ENCODE measurements around the gene CDCP2. TPM values are rescaled to one million over a fixed set of nuclear protein-coding genes. Genes with fewer than 3 reads are reported as not detected.

CDCP2 gene
- total RNA-seq, 2 experiments from 2014 or later = not detected

GRCh38 chr1:54120018-54120697 lies 32.6 kb downstream of the CDCP2 start:
- no peaks in the 10 kb centered on the region for H3K36me3 Mint-ChIP-seq
- DNase-seq = no peak
- no peak overlapping the region for H3K27ac Mint-ChIP-seq
- H3K4me1 Mint-ChIP-seq = peaks cover 4% of the 10 kb centered on the region
- H3K4me3 Mint-ChIP-seq = no peak overlapping the region
- H3K9me3 Mint-ChIP-seq = no peaks in the 10 kb centered on the region
- no peaks in the 10 kb centered on the region for H3K27me3 Mint-ChIP-seq

- Mint-ChIP-seq H3K4me3 (no peak overlapping the region), H3K9me3 (no peaks in the 10 kb centered on the region), H3K4me1 (peaks cover 4% of the 10 kb centered on the region), H3K36me3 (no peaks in the 10 kb centered on the region), H3K27ac (no peak overlapping the region), H3K27me3 (no peaks in the 10 kb centered on the region)
- DNase-seq = no peak
Observed at GRCh38 chr1:54118704-54119103, 34.1 kb downstream of the CDCP2 start.

- Mint-ChIP-seq H3K4me3 (no peak overlapping the region), H3K9me3 (no peaks in the 10 kb centered on the region), H3K27me3 (no peaks in the 10 kb centered on the region), H3K36me3 (no peaks in the 10 kb centered on the region), H3K27ac (no peak overlapping the region), H3K4me1 (peaks cover 4% of the 10 kb centered on the region)
- no peak for DNase-seq
Observed at GRCh38 chr1:54117815-54118563, 34.8 kb downstream of the CDCP2 start.

- Mint-ChIP-seq H3K27ac (no peak overlapping the region), H3K4me1 (no peaks in the 10 kb centered on the region), H3K36me3 (no peaks in the 10 kb centered on the region), H3K27me3 (no peaks in the 10 kb centered on the region), H3K4me3 (no peak overlapping the region), H3K9me3 (no peaks in the 10 kb centered on the region)
- no peak for DNase-seq
Observed at GRCh38 chr1:54115520-54115919, 37.3 kb downstream of the CDCP2 start.

- no peak overlapping the region for H3K4me3 Mint-ChIP-seq
- H3K9me3 Mint-ChIP-seq = no peaks in the 10 kb centered on the region
- H3K4me1 Mint-ChIP-seq = no peaks in the 10 kb centered on the region
- no peak for DNase-seq
- H3K27me3 Mint-ChIP-seq = no peaks in the 10 kb centered on the region
- no peaks in the 10 kb centered on the region for H3K36me3 Mint-ChIP-seq
- no peak overlapping the region for H3K27ac Mint-ChIP-seq
Observed at GRCh38 chr1:54114955-54115354, 37.8 kb downstream of the CDCP2 start.

- DNase-seq = no peak
- Mint-ChIP-seq H3K4me3 (no peak overlapping the region), H3K4me1 (no peaks in the 10 kb centered on the region)
Observed at GRCh38 chr1:54114001-54114400, 38.8 kb downstream of the CDCP2 start.

GRCh38 chr1:54112705-54113368 lies 40.0 kb downstream of the CDCP2 start:
- H3K27me3 Mint-ChIP-seq = no peaks in the 10 kb centered on the region
- H3K4me3 Mint-ChIP-seq = no peak overlapping the region
- H3K4me1 Mint-ChIP-seq = no peaks in the 10 kb centered on the region
- H3K9me3 Mint-ChIP-seq = no peaks in the 10 kb centered on the region
- H3K36me3 Mint-ChIP-seq = no peaks in the 10 kb centered on the region
- H3K27ac Mint-ChIP-seq = no peak overlapping the region
- DNase-seq = no peak

More at GRCh38 chr1:54114001-54114400, 38.8 kb downstream of the CDCP2 start:
- Mint-ChIP-seq H3K27ac (no peak overlapping the region), H3K27me3 (no peaks in the 10 kb centered on the region), H3K36me3 (no peaks in the 10 kb centered on the region), H3K9me3 (no peaks in the 10 kb centered on the region)

GRCh38 chr1:54112027-54112426 lies 40.8 kb downstream of the CDCP2 start:
- no peak overlapping the region for H3K4me3 Mint-ChIP-seq
- no peaks in the 10 kb centered on the region for H3K27me3 Mint-ChIP-seq
- H3K4me1 Mint-ChIP-seq = no peaks in the 10 kb centered on the region
- H3K36me3 Mint-ChIP-seq = no peaks in the 10 kb centered on the region
- DNase-seq = no peak
- no peaks in the 10 kb centered on the region for H3K9me3 Mint-ChIP-seq
- no peak overlapping the region for H3K27ac Mint-ChIP-seq

- H3K27ac Mint-ChIP-seq = no peak overlapping the region
- no peak for DNase-seq
- H3K27me3 Mint-ChIP-seq = no peaks in the 10 kb centered on the region
- no peak overlapping the region for H3K4me3 Mint-ChIP-seq
- H3K4me1 Mint-ChIP-seq = no peaks in the 10 kb centered on the region
- no peaks in the 10 kb centered on the region for H3K9me3 Mint-ChIP-seq
- no peaks in the 10 kb centered on the region for H3K36me3 Mint-ChIP-seq
Observed at GRCh38 chr1:54111624-54112023, 41.2 kb downstream of the CDCP2 start.

- Mint-ChIP-seq H3K4me3 (no peak overlapping the region), H3K4me1 (no peaks in the 10 kb centered on the region), H3K27me3 (no peaks in the 10 kb centered on the region), H3K27ac (no peak overlapping the region), H3K9me3 (no peaks in the 10 kb centered on the region), H3K36me3 (no peaks in the 10 kb centered on the region)
- DNase-seq = no peak
Observed at GRCh38 chr1:54110996-54111395, 41.8 kb downstream of the CDCP2 start.

GRCh38 chr1:54109129-54110090 lies 43.4 kb downstream of the CDCP2 start:
- H3K9me3 Mint-ChIP-seq = no peaks in the 10 kb centered on the region
- DNase-seq = no peak
- H3K27ac Mint-ChIP-seq = no peak overlapping the region
- H3K36me3 Mint-ChIP-seq = no peaks in the 10 kb centered on the region
- H3K27me3 Mint-ChIP-seq = no peaks in the 10 kb centered on the region
- no peak overlapping the region for H3K4me3 Mint-ChIP-seq
- no peaks in the 10 kb centered on the region for H3K4me1 Mint-ChIP-seq

- no peaks in the 10 kb centered on the region for H3K4me1 Mint-ChIP-seq
- H3K4me3 Mint-ChIP-seq = no peak overlapping the region
- no peaks in the 10 kb centered on the region for H3K27me3 Mint-ChIP-seq
- H3K27ac Mint-ChIP-seq = no peak overlapping the region
- H3K9me3 Mint-ChIP-seq = no peaks in the 10 kb centered on the region
- H3K36me3 Mint-ChIP-seq = peaks cover under 1% of the 10 kb centered on the region
- DNase-seq = no peak
Observed at GRCh38 chr1:54108156-54108555, 44.6 kb downstream of the CDCP2 start.

- H3K27me3 Mint-ChIP-seq = no peaks in the 10 kb centered on the region
- peaks cover 10% of the 10 kb centered on the region for H3K36me3 Mint-ChIP-seq
- no peak overlapping the region for H3K27ac Mint-ChIP-seq
- H3K4me3 Mint-ChIP-seq = no peak overlapping the region
- no peaks in the 10 kb centered on the region for H3K9me3 Mint-ChIP-seq
- H3K4me1 Mint-ChIP-seq = no peaks in the 10 kb centered on the region
- no peak for DNase-seq
Observed at GRCh38 chr1:54107131-54107530, 45.7 kb downstream of the CDCP2 start.

GRCh38 chr1:54105736-54106269 lies 47.0 kb downstream of the CDCP2 start:
- H3K27me3 Mint-ChIP-seq = no peaks in the 10 kb centered on the region
- H3K4me3 Mint-ChIP-seq = no peak overlapping the region
- H3K36me3 Mint-ChIP-seq = peaks cover 19% of the 10 kb centered on the region
- no peaks in the 10 kb centered on the region for H3K4me1 Mint-ChIP-seq
- H3K9me3 Mint-ChIP-seq = no peaks in the 10 kb centered on the region
- no peak overlapping the region for H3K27ac Mint-ChIP-seq
- DNase-seq = no peak
